GM12878 (cell line): ENCODE results near the gene FAM117B. TPM values are rescaled to one million over a fixed set of nuclear protein-coding genes. Genes with fewer than 3 reads are reported as not detected.
A peak's percentile ranks its signal among the peaks of the same experiment; 100 is the strongest.

Source experiments
- ATAC-seq: fragments of 200-7000 bp; cut with Tn5 transposase; 3 replicates; pipeline ENCODE4 v1.9.1; 2020; ENCODE audit warnings: mild to moderate bottlenecking, moderate library complexity
- BruUV-seq: library from RNA; stranded (reverse); fragments of 400-500 nt; replicated peaks from 2 replicates; lab custom pipeline; 2021; lab: Mats Ljungman, UMichigan
- CTCF ChIA-PET: fragments of 300-600 bp; sonication (Branson Sonifier 250); formaldehyde crosslinking; extraction: SDS; loops from one replicate; lab custom pipeline; 2021; ENCODE audit warnings: inconsistent platforms; lab: Yijun Ruan, JAX
- POLR2A ChIA-PET: fragments of 350-600 bp; formaldehyde crosslinking; extraction: SDS; loops from one replicate; lab custom pipeline; 2021; ENCODE audit warnings: inconsistent platforms; lab: Charles Lee
- RAD21 ChIA-PET: fragments of 300-600 bp; sonication (Branson Sonifier 250); formaldehyde crosslinking; loops from one replicate; lab custom pipeline; 2023; ENCODE audit warnings: antibody characterized with exemption; ENCODE audit not compliant: unreplicated experiment; lab: Charles Lee
- SMC1A ChIA-PET: fragments of 300-600 bp; sonication (Branson Sonifier 250); formaldehyde crosslinking; loops from one replicate; lab custom pipeline; 2023; ENCODE audit not compliant: unreplicated experiment, uncharacterized antibody; lab: Charles Lee
- DNase-seq: peaks from one replicate; pipeline ENCODE4 v3.0.0-alpha.2; 2011; ENCODE audit warnings: low read depth, low spot score
- FAIRE-seq: peaks from 3 replicates; lab custom pipeline; 2011; peaks lifted over from hg19 to GRCh38; lab: Jason Lieb, UNC
- H2AFZ ChIP-seq: 2 replicates; pipeline ENCODE4 v1.6.0; 2011; ENCODE audit warnings: low read depth, low read length, control low read depth; ENCODE audit not compliant: control insufficient read depth
- H3K27ac ChIP-seq: 2 replicates; pipeline ENCODE4 v1.5.1; 2011; ENCODE audit warnings: control low read depth; ENCODE audit not compliant: control insufficient read depth, insufficient read depth
- H3K27me3 ChIP-seq, 2 experiments: replicated peaks in 1 of 2; 2 replicates each; pipeline versions ENCODE4 v1.6.0 to v1.6.1; 2011; ENCODE audit warnings: low read length in 1 of 2; ENCODE audit not compliant: control insufficient read depth in 2 of 2, insufficient read depth in 2 of 2
- H3K36me3 ChIP-seq, 2 experiments: 2 replicates each; pipeline ENCODE4 v1.5.1; 2011; ENCODE audit warnings: low read length in 1 of 2; ENCODE audit not compliant: control insufficient read depth in 2 of 2, insufficient read depth in 2 of 2
- H3K4me1 ChIP-seq: 2 replicates; pipeline ENCODE4 v1.6.1; 2011; ENCODE audit warnings: mild to moderate bottlenecking, low read length, moderate library complexity, mixed read lengths; ENCODE audit not compliant: control insufficient read depth, insufficient read depth
- H3K4me2 ChIP-seq: 2 replicates; pipeline ENCODE4 v1.6.0; 2011; ENCODE audit warnings: control low read depth; ENCODE audit not compliant: control insufficient read depth, insufficient read depth
- H3K4me3 ChIP-seq: fragments of 200-600 bp; sonication (generic); 2 replicates; pipeline ENCODE4 v1.5.1; 2016
- H3K79me2 ChIP-seq: 2 replicates; pipeline ENCODE4 v1.6.0; 2011; ENCODE audit warnings: low read length; ENCODE audit not compliant: control insufficient read depth, insufficient read depth
- H3K9ac ChIP-seq: 2 replicates; pipeline ENCODE4 v1.8.0; 2011; ENCODE audit warnings: low read length, control low read depth, mixed read lengths; ENCODE audit not compliant: control insufficient read depth, insufficient read depth
- H3K9me3 ChIP-seq: replicated peaks from 3 replicates; pipeline ENCODE4 v1.5.1; 2011; ENCODE audit warnings: mild to moderate bottlenecking, low read length; ENCODE audit not compliant: control insufficient read depth, insufficient read depth
- H4K20me1 ChIP-seq: 2 replicates; pipeline ENCODE4 v1.6.0; 2011; ENCODE audit not compliant: control insufficient read depth, insufficient read depth
- BHLHE40 ChIP-seq, 2 experiments: fragments of 450-650 bp in 1 of 2; IDR thresholded peaks; 2 replicates each; pipeline ENCODE4 v1.6.1; 2011 to 2017; ENCODE audit warnings: low read depth in 2 of 2, borderline replicate concordance in 1 of 2, improper control_type of control experiment in 1 of 2, low read length in 1 of 2, mild to moderate bottlenecking in 1 of 2
- CEBPB ChIP-seq, 2 experiments: fragments of 150-350 bp in 1 of 2; IDR thresholded peaks; 2 replicates each; pipeline ENCODE4 v1.6.1; 2012 to 2014; ENCODE audit warnings: low read depth in 2 of 2, low read length in 2 of 2, borderline replicate concordance in 1 of 2, inconsistent platforms in 1 of 2
- GABPA ChIP-seq: IDR thresholded peaks from 2 replicates; pipeline ENCODE4 v1.6.1; 2014; ENCODE audit warnings: antibody characterized with exemption, low read depth, mild to moderate bottlenecking, inconsistent platforms
- MTA3 ChIP-seq: IDR thresholded peaks from 2 replicates; pipeline ENCODE4 v1.6.1; 2012; ENCODE audit warnings: low read length, inconsistent platforms, borderline replicate concordance
- MXI1 ChIP-seq: fragments of 150-350 bp; IDR thresholded peaks from 2 replicates; pipeline ENCODE4 v1.6.1; 2011; ENCODE audit warnings: low read depth, mild to moderate bottlenecking, inconsistent platforms, low read length, improper control_type of control experiment
- MYB ChIP-seq: fragments of 150-350 bp; IDR thresholded peaks from 2 replicates; pipeline ENCODE4 v1.6.1; 2014; ENCODE audit warnings: mild to moderate bottlenecking, low read depth, low read length, borderline replicate concordance
- NBN ChIP-seq: fragments of 450-650 bp; IDR thresholded peaks from 2 replicates; pipeline ENCODE4 v1.6.1; 2016
- NFXL1 ChIP-seq: fragments of 450-650 bp; IDR thresholded peaks from 2 replicates; pipeline ENCODE4 v1.6.1; 2017; ENCODE audit warnings: antibody characterized with exemption, mild to moderate bottlenecking, borderline replicate concordance
- NFYA ChIP-seq: IDR thresholded peaks from 2 replicates; pipeline ENCODE4 v1.6.1; 2011; ENCODE audit warnings: low read depth, mild to moderate bottlenecking, low read length, improper control_type of control experiment, borderline replicate concordance
- RCOR1 ChIP-seq: conservative IDR thresholded peaks from 2 replicates; pipeline ENCODE4 v1.6.1; 2012; ENCODE audit warnings: low read depth, low read length, improper control_type of control experiment
- SUZ12 ChIP-seq: fragments of 200-600 bp; sonication (generic); IDR thresholded peaks from one replicate; pipeline ENCODE4 v1.6.1; 2018; ENCODE audit warnings: antibody characterized with exemption, mild to moderate bottlenecking; ENCODE audit not compliant: unreplicated experiment
- TAF1 ChIP-seq: IDR thresholded peaks from 2 replicates; pipeline ENCODE4 v1.6.1; 2011; ENCODE audit warnings: mild to moderate bottlenecking, low read depth, low read length, borderline replicate concordance
- ZBED1 ChIP-seq: IDR thresholded peaks from 2 replicates; pipeline ENCODE4 v1.6.1; 2016; ENCODE audit warnings: borderline replicate concordance
- WGBS: methylation state at CpG from one replicate; pipeline ENCODE4 v1.1.6; 2016; ENCODE audit warnings: low lambda C conversion rate; ENCODE audit not compliant: insufficient replicate concordance, insufficient coverage; ENCODE audit errors: missing lambda C conversion rate; 5-methylcytosine and 5-hydroxymethylcytosine counted together
- in situ Hi-C: fragments of 300-500 bp; cut with MboI; formaldehyde crosslinking; loops from 9 replicates; pipeline ENCODE4 v1.14.3; 2018; ENCODE audit warnings: mixed read lengths
- intact Hi-C: fragments of 100-400 bp; cut with micrococcal nuclease; formaldehyde crosslinking; loops from one replicate; pipeline ENCODE4 v1.14.2; 2022; ENCODE audit not compliant: unreplicated experiment
- polyA plus RNA-seq, 11 experiments: library from polyadenylated mRNA; depleted of rRNA in 4 of 11; unstranded in 6 of 11; stranded (reverse) in 5 of 11; fragments of >200 nt; fragmentation: Nextera tagmentation in 4 of 11; fragmentation: Illumina TruSeq in 1 of 11; extraction: Ambion mirVana in 4 of 11; extraction: Trizol in 1 of 11; gene quantifications; 1 replicate in 1 of 11; 2 replicates in 10 of 11; pipeline versions ENCODE4 v1.2.1 to v1.2.3, GENCODE V29; 2011 to 2016; ENCODE audit warnings: inconsistent platforms in 2 of 11, missing spikeins in 2 of 11, low read depth in 1 of 11
- total RNA-seq, 4 experiments: library from RNA; depleted of rRNA in 3 of 4; stranded (reverse); fragments of >200 nt in 3 of 4; fragmentation: Illumina TruSeq in 1 of 4; extraction: Trizol in 1 of 4; gene quantifications; 2 replicates each; pipeline versions ENCODE4 v1.2.1 to v1.2.3, GENCODE V29; 2013 to 2021
- TF ChIP-seq, protein P1 (sequence below): fragments of 150-350 bp; IDR thresholded peaks from 2 replicates; pipeline ENCODE4 v1.6.1; 2016; ENCODE audit warnings: low read depth, low read length
- TF ChIP-seq, protein P2 (sequence below): fragments of 450-650 bp; IDR thresholded peaks from 2 replicates; pipeline ENCODE4 v1.6.1; 2017; ENCODE audit warnings: mild to moderate bottlenecking, moderate library complexity

The FAM117B gene
- total and polyA plus RNA-seq, 10 of the 15 experiments (the other 5 are each of a cell fraction or from before 2014, with no cell fraction given), result 1.6 to 7.6 (median 4.2) TPM

DNA sequence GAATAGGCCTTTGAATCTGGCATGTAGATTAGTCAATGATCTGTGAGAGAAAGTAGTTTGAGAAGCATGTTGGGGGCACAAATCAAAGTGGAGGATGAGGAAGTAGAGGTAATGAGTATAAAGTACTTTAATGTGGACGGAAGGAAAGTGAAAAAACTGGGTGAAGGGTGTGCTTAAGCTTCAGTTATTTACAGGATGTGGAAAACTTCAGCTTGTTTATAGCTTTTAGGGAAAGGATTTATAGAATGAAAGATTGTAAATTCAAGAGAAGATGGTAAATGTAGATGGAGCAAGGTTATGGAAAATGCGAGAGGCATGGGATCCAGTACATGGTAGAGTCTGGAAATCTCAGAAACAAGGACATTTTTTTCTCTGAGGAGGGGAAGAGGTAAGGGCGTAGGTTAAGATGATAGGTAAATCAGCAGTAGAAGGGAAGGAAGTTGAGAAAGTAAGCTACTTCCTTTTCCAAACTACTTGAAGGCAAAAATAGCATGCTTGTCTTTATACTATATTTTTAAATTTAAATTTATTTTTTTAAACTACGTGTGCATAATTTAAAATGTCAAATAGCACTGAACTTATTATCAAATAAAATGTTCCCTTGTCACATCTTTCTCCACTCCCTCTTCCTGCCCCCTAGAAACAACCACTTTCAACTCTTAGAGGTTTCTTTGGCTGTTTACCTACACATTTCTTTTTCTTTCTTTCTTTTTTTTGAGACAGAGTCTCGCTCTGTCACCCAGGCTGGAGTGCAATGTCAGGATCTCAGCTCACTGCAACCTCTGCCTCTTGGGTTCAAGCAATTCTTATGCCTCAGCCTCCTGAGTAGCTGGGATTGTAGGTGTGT, 8.5 kb downstream of the FAM117B start:
- H3K27me3 ChIP-seq, result no peaks in the 10 kb centered on the region
- in situ Hi-C loops (no loop called here), intact Hi-C loops (no loop called here)
- no peaks in the 10 kb centered on the region for H3K9me3 ChIP-seq
- ChIA-PET POLR2A (interaction anchor here (0.7 to 1.0 kb wide), 5 partner anchors 9 to 30 kb away, joined by 3 to 4 read pairs (median 3); no protein-coding TSS in a partner anchor), RAD21 (interaction anchor here (0.8 to 2.8 kb wide), 7 partner anchors 8 to 597 kb away, joined by 3 to 14 read pairs (median 4); partner anchors contain the start of gene FAM117B), SMC1A (interaction anchor here (0.7 to 2.0 kb wide), 11 partner anchors 7 to 264 kb away, joined by 3 to 13 read pairs (median 3); no protein-coding TSS in a partner anchor), CTCF (interaction anchor here (1.2 to 3.1 kb wide), 3 partner anchors 13 to 54 kb away, joined by 5 to 21 read pairs (median 11); no protein-coding TSS in a partner anchor)
- DNase-seq, result no peak
- peaks cover 15% of the 10 kb centered on the region for H3K79me2 ChIP-seq
- peak overlapping the region; percentile 40; the same call in 1 of the 2 replicates for H3K4me3 ChIP-seq
- H3K4me2 ChIP-seq, result peak overlapping the region; percentile 95
- peak; percentile 40 for ATAC-seq
- H3K36me3 ChIP-seq, result no peaks in the 10 kb centered on the region
- FAIRE-seq, result no peak
- BruUV-seq, result no TSS peak
- H3K9ac ChIP-seq, result peak overlapping the region; percentile 48
- no peaks in the 10 kb centered on the region for H4K20me1 ChIP-seq
- 18% methylated on average over 5 of the region's 5 CpGs for WGBS
- H2AFZ ChIP-seq, result peak overlapping the region; percentile 79
- peaks cover 14% of the 10 kb centered on the region for H3K4me1 ChIP-seq
- peak overlapping the region; percentile 67 for H3K27ac ChIP-seq
- TF ChIP-seq, protein P1, sequence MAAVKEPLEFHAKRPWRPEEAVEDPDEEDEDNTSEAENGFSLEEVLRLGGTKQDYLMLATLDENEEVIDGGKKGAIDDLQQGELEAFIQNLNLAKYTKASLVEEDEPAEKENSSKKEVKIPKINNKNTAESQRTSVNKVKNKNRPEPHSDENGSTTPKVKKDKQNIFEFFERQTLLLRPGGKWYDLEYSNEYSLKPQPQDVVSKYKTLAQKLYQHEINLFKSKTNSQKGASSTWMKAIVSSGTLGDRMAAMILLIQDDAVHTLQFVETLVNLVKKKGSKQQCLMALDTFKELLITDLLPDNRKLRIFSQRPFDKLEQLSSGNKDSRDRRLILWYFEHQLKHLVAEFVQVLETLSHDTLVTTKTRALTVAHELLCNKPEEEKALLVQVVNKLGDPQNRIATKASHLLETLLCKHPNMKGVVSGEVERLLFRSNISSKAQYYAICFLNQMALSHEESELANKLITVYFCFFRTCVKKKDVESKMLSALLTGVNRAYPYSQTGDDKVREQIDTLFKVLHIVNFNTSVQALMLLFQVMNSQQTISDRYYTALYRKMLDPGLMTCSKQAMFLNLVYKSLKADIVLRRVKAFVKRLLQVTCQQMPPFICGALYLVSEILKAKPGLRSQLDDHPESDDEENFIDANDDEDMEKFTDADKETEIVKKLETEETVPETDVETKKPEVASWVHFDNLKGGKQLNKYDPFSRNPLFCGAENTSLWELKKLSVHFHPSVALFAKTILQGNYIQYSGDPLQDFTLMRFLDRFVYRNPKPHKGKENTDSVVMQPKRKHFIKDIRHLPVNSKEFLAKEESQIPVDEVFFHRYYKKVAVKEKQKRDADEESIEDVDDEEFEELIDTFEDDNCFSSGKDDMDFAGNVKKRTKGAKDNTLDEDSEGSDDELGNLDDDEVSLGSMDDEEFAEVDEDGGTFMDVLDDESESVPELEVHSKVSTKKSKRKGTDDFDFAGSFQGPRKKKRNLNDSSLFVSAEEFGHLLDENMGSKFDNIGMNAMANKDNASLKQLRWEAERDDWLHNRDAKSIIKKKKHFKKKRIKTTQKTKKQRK, result no peak
- TF ChIP-seq ZBED1 (no peak), NFYA (no peak), NBN (peak; percentile 33; the same call in 1 of the 2 replicates), NFXL1 (no peak), BHLHE40 (IDR thresholded peaks at IDR 0.05; ENCODE audit: borderline replicate concordance in 1 of 2, low read depth in 2 of 2, low read length in 1 of 2) (no peak), SUZ12 (no peak), GABPA (no peak), MXI1 (no peak), TAF1 (no peak), MTA3 (no peak), CEBPB (IDR thresholded peaks at IDR 0.05; ENCODE audit: borderline replicate concordance in 1 of 2, low read depth in 2 of 2, low read length in 2 of 2) (no peak), MYB (no peak), RCOR1 (no peak)
- TF ChIP-seq, protein P2, sequence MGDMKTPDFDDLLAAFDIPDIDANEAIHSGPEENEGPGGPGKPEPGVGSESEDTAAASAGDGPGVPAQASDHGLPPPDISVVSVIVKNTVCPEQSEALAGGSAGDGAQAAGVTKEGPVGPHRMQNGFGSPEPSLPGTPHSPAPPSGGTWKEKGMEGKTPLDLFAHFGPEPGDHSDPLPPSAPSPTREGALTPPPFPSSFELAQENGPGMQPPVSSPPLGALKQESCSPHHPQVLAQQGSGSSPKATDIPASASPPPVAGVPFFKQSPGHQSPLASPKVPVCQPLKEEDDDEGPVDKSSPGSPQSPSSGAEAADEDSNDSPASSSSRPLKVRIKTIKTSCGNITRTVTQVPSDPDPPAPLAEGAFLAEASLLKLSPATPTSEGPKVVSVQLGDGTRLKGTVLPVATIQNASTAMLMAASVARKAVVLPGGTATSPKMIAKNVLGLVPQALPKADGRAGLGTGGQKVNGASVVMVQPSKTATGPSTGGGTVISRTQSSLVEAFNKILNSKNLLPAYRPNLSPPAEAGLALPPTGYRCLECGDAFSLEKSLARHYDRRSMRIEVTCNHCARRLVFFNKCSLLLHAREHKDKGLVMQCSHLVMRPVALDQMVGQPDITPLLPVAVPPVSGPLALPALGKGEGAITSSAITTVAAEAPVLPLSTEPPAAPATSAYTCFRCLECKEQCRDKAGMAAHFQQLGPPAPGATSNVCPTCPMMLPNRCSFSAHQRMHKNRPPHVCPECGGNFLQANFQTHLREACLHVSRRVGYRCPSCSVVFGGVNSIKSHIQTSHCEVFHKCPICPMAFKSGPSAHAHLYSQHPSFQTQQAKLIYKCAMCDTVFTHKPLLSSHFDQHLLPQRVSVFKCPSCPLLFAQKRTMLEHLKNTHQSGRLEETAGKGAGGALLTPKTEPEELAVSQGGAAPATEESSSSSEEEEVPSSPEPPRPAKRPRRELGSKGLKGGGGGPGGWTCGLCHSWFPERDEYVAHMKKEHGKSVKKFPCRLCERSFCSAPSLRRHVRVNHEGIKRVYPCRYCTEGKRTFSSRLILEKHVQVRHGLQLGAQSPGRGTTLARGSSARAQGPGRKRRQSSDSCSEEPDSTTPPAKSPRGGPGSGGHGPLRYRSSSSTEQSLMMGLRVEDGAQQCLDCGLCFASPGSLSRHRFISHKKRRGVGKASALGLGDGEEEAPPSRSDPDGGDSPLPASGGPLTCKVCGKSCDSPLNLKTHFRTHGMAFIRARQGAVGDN, result no peak
